ENCODE measurements around the gene PROZ.
A peak's percentile ranks its signal among the peaks of the same experiment; 100 is the strongest.

Gene PROZ

GRCh38 chr13:113139577-113139976, 18.9 kb upstream of the PROZ start:
- H3K9ac ChIP-seq (ENCODE audit: low read length) = no peak overlapping the region
- TF ChIP-seq EZH2 (optimal IDR thresholded peaks at IDR 0.05; ENCODE audit: low read depth, low read length) (no peak), CTCF (IDR thresholded peaks at IDR 0.05; ENCODE audit: low read length) (no peak), EZH2phosphoT487 (IDR thresholded peaks at IDR 0.05; ENCODE audit: low read length) (no peak)
- peak overlapping the region; percentile 30; the same call in 1 of the 2 replicates for H2AFZ ChIP-seq (ENCODE audit: low read length)
- H3K4me2 ChIP-seq (ENCODE audit: low read depth, low read length) = 0 out of 2 replicates have a peak overlapping the region, but pooled peaks have one; percentile 5
- H3K9me2 ChIP-seq (replicated peaks; ENCODE audit: insufficient read depth, low read length) = no peaks in the 10 kb centered on the region
- H3K79me2 ChIP-seq (ENCODE audit: low read length) = no peaks in the 10 kb centered on the region
- H3K4me1 ChIP-seq (ENCODE audit: low read length) = no peaks in the 10 kb centered on the region
- peak overlapping the region; percentile 14; the same call in 1 of the 2 replicates for H3K27ac ChIP-seq (ENCODE audit: low read length)
- no peaks in the 10 kb centered on the region for H4K20me1 ChIP-seq (ENCODE audit: insufficient read depth, low read length)
- H3F3A ChIP-seq (ENCODE audit: insufficient read depth, low read length) = no peaks in the 10 kb centered on the region
- no peak overlapping the region for H3K4me3 ChIP-seq (ENCODE audit: low read length)
- H3K9me3 ChIP-seq (replicated peaks; ENCODE audit: insufficient read depth, low read length) = no peaks in the 10 kb centered on the region
- peaks cover 71% of the 10 kb centered on the region for H3K27me3 ChIP-seq (replicated peaks; ENCODE audit: insufficient read depth, low read length)
- no peak for DNase-seq
- no peaks in the 10 kb centered on the region for H3K36me3 ChIP-seq (replicated peaks; ENCODE audit: insufficient read depth, low read length)

- no peaks in the 10 kb centered on the region for H3K36me3 ChIP-seq (replicated peaks; ENCODE audit: insufficient read depth, low read length)
- H2AFZ ChIP-seq (ENCODE audit: low read length) = no peak overlapping the region
- no peak overlapping the region for H3K9ac ChIP-seq (ENCODE audit: low read length)
- no peaks in the 10 kb centered on the region for H3K9me3 ChIP-seq (replicated peaks; ENCODE audit: insufficient read depth, low read length)
- TF ChIP-seq CTCF (IDR thresholded peaks at IDR 0.05; ENCODE audit: low read length) (no peak), EZH2 (optimal IDR thresholded peaks at IDR 0.05; ENCODE audit: low read depth, low read length) (no peak), EZH2phosphoT487 (IDR thresholded peaks at IDR 0.05; ENCODE audit: low read length) (no peak)
- H3K27me3 ChIP-seq (replicated peaks; ENCODE audit: insufficient read depth, low read length) = peaks cover 70% of the 10 kb centered on the region
- no peak for DNase-seq
- H3K9me2 ChIP-seq (replicated peaks; ENCODE audit: insufficient read depth, low read length) = no peaks in the 10 kb centered on the region
- H4K20me1 ChIP-seq (ENCODE audit: insufficient read depth, low read length) = no peaks in the 10 kb centered on the region
- H3K4me2 ChIP-seq (ENCODE audit: low read depth, low read length) = no peak overlapping the region
- no peak overlapping the region for H3K4me3 ChIP-seq (ENCODE audit: low read length)
- H3K4me1 ChIP-seq (ENCODE audit: low read length) = no peaks in the 10 kb centered on the region
- no peak overlapping the region for H3K27ac ChIP-seq (ENCODE audit: low read length)
- no peaks in the 10 kb centered on the region for H3F3A ChIP-seq (ENCODE audit: insufficient read depth, low read length)
- H3K79me2 ChIP-seq (ENCODE audit: low read length) = no peaks in the 10 kb centered on the region
Measured at GRCh38 chr13:113140677-113141600, 17.5 kb upstream of the PROZ start.

GRCh38 chr13:113141601-113141970, 16.9 kb upstream of the PROZ start:
- no peak for DNase-seq
- H3K36me3 ChIP-seq (replicated peaks; ENCODE audit: insufficient read depth, low read length) = no peaks in the 10 kb centered on the region
- no peaks in the 10 kb centered on the region for H3F3A ChIP-seq (ENCODE audit: insufficient read depth, low read length)
- no peak overlapping the region for H3K4me2 ChIP-seq (ENCODE audit: low read depth, low read length)
- no peak overlapping the region for H3K9ac ChIP-seq (ENCODE audit: low read length)
- no peak overlapping the region for H3K4me3 ChIP-seq (ENCODE audit: low read length)
- H3K9me2 ChIP-seq (replicated peaks; ENCODE audit: insufficient read depth, low read length) = no peaks in the 10 kb centered on the region
- no peak overlapping the region for H2AFZ ChIP-seq (ENCODE audit: low read length)
- no peak overlapping the region for H3K27ac ChIP-seq (ENCODE audit: low read length)
- H3K9me3 ChIP-seq (replicated peaks; ENCODE audit: insufficient read depth, low read length) = no peaks in the 10 kb centered on the region
- H3K79me2 ChIP-seq (ENCODE audit: low read length) = no peaks in the 10 kb centered on the region
- H3K4me1 ChIP-seq (ENCODE audit: low read length) = 0 out of 2 replicates have a peak, but pooled peaks cover 4% of the 10 kb centered on the region
- H3K27me3 ChIP-seq (replicated peaks; ENCODE audit: insufficient read depth, low read length) = peaks cover 72% of the 10 kb centered on the region
- TF ChIP-seq CTCF (IDR thresholded peaks at IDR 0.05; ENCODE audit: low read length) = no peak
- TF ChIP-seq EZH2 (optimal IDR thresholded peaks at IDR 0.05; ENCODE audit: low read depth, low read length) = no peak
- no peak for TF ChIP-seq EZH2phosphoT487 (IDR thresholded peaks at IDR 0.05; ENCODE audit: low read length)
- no peaks in the 10 kb centered on the region for H4K20me1 ChIP-seq (ENCODE audit: insufficient read depth, low read length)

Measured in MM.1S (cell line).